Astrocyte (in vitro differentiated cells and primary cell): ENCODE measurements around the gene CISH. TPM values are rescaled to one million over a fixed set of nuclear protein-coding genes. Genes with fewer than 3 reads are reported as not detected.

Source experiments
- DNase-seq: peaks from one replicate; pipeline ENCODE4 v3.0.0-alpha.2; 2010; ENCODE audit warnings: low read depth
- FAIRE-seq: peaks from 2 replicates; lab custom pipeline; 2011; peaks lifted over from hg19 to GRCh38; lab: Jason Lieb, UNC
- H2AFZ ChIP-seq: 2 replicates; pipeline ENCODE4 v1.6.0; 2012; ENCODE audit warnings: low read depth, low read length, inconsistent platforms
- H3K27ac ChIP-seq: 2 replicates; pipeline ENCODE4 v1.5.1; 2011; ENCODE audit warnings: low read depth, low read length, inconsistent platforms
- H3K27me3 ChIP-seq: 2 replicates; pipeline ENCODE4 v1.6.0; 2011; ENCODE audit warnings: low read length, inconsistent platforms; ENCODE audit not compliant: insufficient read depth
- H3K36me3 ChIP-seq: 2 replicates; pipeline ENCODE4 v1.5.1; 2011; ENCODE audit warnings: low read length, inconsistent platforms; ENCODE audit not compliant: insufficient read depth
- H3K4me1 ChIP-seq: 2 replicates; pipeline ENCODE4 v1.5.1; 2011; ENCODE audit warnings: low read length, inconsistent platforms; ENCODE audit not compliant: insufficient read depth
- H3K4me2 ChIP-seq: 2 replicates; pipeline ENCODE4 v1.6.0; 2012; ENCODE audit warnings: low read length, inconsistent platforms
- H3K4me3 ChIP-seq: 2 replicates; pipeline ENCODE4 v1.5.1; 2011; ENCODE audit warnings: low read depth, mild to moderate bottlenecking, low read length, inconsistent platforms; ENCODE audit not compliant: insufficient read depth
- H3K79me2 ChIP-seq: 2 replicates; pipeline ENCODE4 v1.6.0; 2012; ENCODE audit warnings: mild to moderate bottlenecking, low read length, inconsistent platforms; ENCODE audit not compliant: insufficient read depth
- H3K9ac ChIP-seq: 2 replicates; pipeline ENCODE4 v1.6.0; 2012; ENCODE audit warnings: mild to moderate bottlenecking, low read length, inconsistent platforms
- H3K9me3 ChIP-seq: 2 replicates; pipeline ENCODE4 v1.5.1; 2012; ENCODE audit warnings: low read depth, mild to moderate bottlenecking, low read length, inconsistent platforms; ENCODE audit not compliant: insufficient read depth
- H4K20me1 ChIP-seq: 2 replicates; pipeline ENCODE4 v1.6.0; 2012; ENCODE audit warnings: low read length, inconsistent platforms; ENCODE audit not compliant: insufficient read depth
- H3K27ac Mint-ChIP-seq: one replicate; pipeline ENCODE4 v1.8.0; 2021; ENCODE audit warnings: mild to moderate bottlenecking, mixed read lengths; ENCODE audit not compliant: unreplicated experiment
- H3K27me3 Mint-ChIP-seq: one replicate; pipeline ENCODE4 v1.8.0; 2021; ENCODE audit warnings: low read depth, mixed read lengths; ENCODE audit not compliant: unreplicated experiment
- H3K36me3 Mint-ChIP-seq: one replicate; pipeline ENCODE4 v1.8.0; 2021; ENCODE audit warnings: low read depth, mixed read lengths; ENCODE audit not compliant: unreplicated experiment
- H3K4me1 Mint-ChIP-seq: one replicate; pipeline ENCODE4 v1.8.0; 2021; ENCODE audit warnings: low read depth, mixed read lengths; ENCODE audit not compliant: unreplicated experiment
- H3K4me3 Mint-ChIP-seq: one replicate; pipeline ENCODE4 v1.8.0; 2021; ENCODE audit warnings: mild to moderate bottlenecking, moderate library complexity, mixed read lengths; ENCODE audit not compliant: unreplicated experiment
- H3K9me3 Mint-ChIP-seq: one replicate; pipeline ENCODE4 v1.8.0; 2021; ENCODE audit warnings: mild to moderate bottlenecking, mixed read lengths; ENCODE audit not compliant: unreplicated experiment
- CTCF ChIP-seq: IDR thresholded peaks from 2 replicates; pipeline ENCODE4 v1.5.1; 2011; ENCODE audit warnings: low read depth, mild to moderate bottlenecking, inconsistent platforms, low read length, moderate library complexity; ENCODE audit not compliant: insufficient read depth
- EZH2 ChIP-seq: IDR thresholded peaks from 2 replicates; pipeline ENCODE4 v1.6.1; 2012; ENCODE audit warnings: mild to moderate bottlenecking, low read length, inconsistent platforms; ENCODE audit not compliant: insufficient read depth
- total RNA-seq: library from RNA; stranded (reverse); gene quantifications from 2 replicates; pipeline ENCODE4 v1.2.1, GENCODE V29; 2021

CISH gene
- total RNA-seq, 1 donor from 2014 or later, result 1.2 TPM

GRCh38 chr3:50588759-50589433 is 22.7 kb downstream of the CISH start:
- Mint-ChIP-seq H3K9me3 (no peaks in the 10 kb centered on the region), H3K27ac (no peak overlapping the region), H3K27me3 (peaks cover 12% of the 10 kb centered on the region), H3K36me3 (no peaks in the 10 kb centered on the region), H3K4me3 (no peak overlapping the region), H3K4me1 (peaks cover 12% of the 10 kb centered on the region)
- TF ChIP-seq CTCF (no peak), EZH2 (no peak)
- no peak for FAIRE-seq
- H3K27ac ChIP-seq, result no peak overlapping the region
- H3K36me3 ChIP-seq, result no peaks in the 10 kb centered on the region
- H2AFZ ChIP-seq, result no peak overlapping the region
- H3K4me3 ChIP-seq, result no peak overlapping the region
- H3K4me1 ChIP-seq, result no peaks in the 10 kb centered on the region
- H3K4me2 ChIP-seq, result no peak overlapping the region
- no peaks in the 10 kb centered on the region for H4K20me1 ChIP-seq
- H3K9me3 ChIP-seq, result no peaks in the 10 kb centered on the region
- no peak for DNase-seq
- H3K79me2 ChIP-seq, result no peaks in the 10 kb centered on the region
- H3K9ac ChIP-seq, result no peak overlapping the region
- H3K27me3 ChIP-seq, result peaks cover 3% of the 10 kb centered on the region

- H3K79me2 ChIP-seq, result no peaks in the 10 kb centered on the region
- Mint-ChIP-seq H3K4me1 (peaks cover 12% of the 10 kb centered on the region), H3K27me3 (peaks cover 6% of the 10 kb centered on the region), H3K36me3 (peaks cover 4% of the 10 kb centered on the region), H3K27ac (no peak overlapping the region), H3K4me3 (no peak overlapping the region), H3K9me3 (no peaks in the 10 kb centered on the region)
- FAIRE-seq (no peak), DNase-seq (no peak)
- peaks cover 3% of the 10 kb centered on the region for H3K27me3 ChIP-seq
- H3K9ac ChIP-seq, result no peak overlapping the region
- no peaks in the 10 kb centered on the region for H4K20me1 ChIP-seq
- TF ChIP-seq EZH2 (no peak), CTCF (no peak)
- H3K9me3 ChIP-seq, result no peaks in the 10 kb centered on the region
- H3K4me1 ChIP-seq, result no peaks in the 10 kb centered on the region
- no peak overlapping the region for H3K4me2 ChIP-seq
- H2AFZ ChIP-seq, result no peak overlapping the region
- no peak overlapping the region for H3K27ac ChIP-seq
- no peaks in the 10 kb centered on the region for H3K36me3 ChIP-seq
- no peak overlapping the region for H3K4me3 ChIP-seq
Measured at GRCh38 chr3:50587806-50588758, 23.5 kb downstream of the CISH start.
